ENCODE data around the gene KRTDAP.

DNA sequence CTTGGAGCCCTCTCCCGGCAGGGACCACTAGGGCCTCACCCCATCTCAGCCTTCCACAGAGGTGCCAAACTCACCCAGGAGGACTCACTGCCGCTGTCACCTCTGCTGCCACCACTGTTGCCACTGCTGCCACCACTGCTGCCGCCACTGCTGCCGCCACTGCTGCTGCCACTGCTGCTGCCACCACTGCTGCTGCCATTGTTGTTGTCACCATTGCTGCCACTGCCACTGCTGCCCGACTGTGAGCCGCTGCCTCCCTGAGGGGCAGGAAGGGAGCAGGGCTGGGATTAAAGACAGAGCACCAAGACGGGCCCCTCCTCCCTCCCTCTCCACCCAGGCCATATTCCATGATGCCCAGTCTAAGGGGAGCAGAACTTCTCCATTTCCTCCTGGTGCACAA lies 21.1 kb upstream of the KRTDAP start:
- TF ChIP-seq FOXA1 (IDR thresholded peaks at IDR 0.05) (no peak), BHLHE40 (IDR thresholded peaks at IDR 0.05; ENCODE audit: borderline replicate concordance) (no peak), FOXM1 (IDR thresholded peaks at IDR 0.05; ENCODE audit: borderline replicate concordance) (no peak), HDGF (IDR thresholded peaks at IDR 0.05; ENCODE audit: borderline replicate concordance) (no peak), NFRKB (IDR thresholded peaks at IDR 0.05) (no peak), LEF1 (IDR thresholded peaks at IDR 0.05; ENCODE audit: borderline replicate concordance) (no peak), CTBP1 (IDR thresholded peaks at IDR 0.05; ENCODE audit: borderline replicate concordance) (no peak), SP1 (IDR thresholded peaks at IDR 0.05) (no peak), SUZ12 (IDR thresholded peaks at IDR 0.05) (no peak), ARNT (IDR thresholded peaks at IDR 0.05) (no peak)

Data from HEK293T (cell line).